ENCODE measurements around the gene MRPL28.
"Not testable (repeated sequence)": the region's sequence is repeated elsewhere in the genome, so short reads cannot be mapped to it uniquely, and the experiment has no call there.

Gene MRPL28

DNA sequence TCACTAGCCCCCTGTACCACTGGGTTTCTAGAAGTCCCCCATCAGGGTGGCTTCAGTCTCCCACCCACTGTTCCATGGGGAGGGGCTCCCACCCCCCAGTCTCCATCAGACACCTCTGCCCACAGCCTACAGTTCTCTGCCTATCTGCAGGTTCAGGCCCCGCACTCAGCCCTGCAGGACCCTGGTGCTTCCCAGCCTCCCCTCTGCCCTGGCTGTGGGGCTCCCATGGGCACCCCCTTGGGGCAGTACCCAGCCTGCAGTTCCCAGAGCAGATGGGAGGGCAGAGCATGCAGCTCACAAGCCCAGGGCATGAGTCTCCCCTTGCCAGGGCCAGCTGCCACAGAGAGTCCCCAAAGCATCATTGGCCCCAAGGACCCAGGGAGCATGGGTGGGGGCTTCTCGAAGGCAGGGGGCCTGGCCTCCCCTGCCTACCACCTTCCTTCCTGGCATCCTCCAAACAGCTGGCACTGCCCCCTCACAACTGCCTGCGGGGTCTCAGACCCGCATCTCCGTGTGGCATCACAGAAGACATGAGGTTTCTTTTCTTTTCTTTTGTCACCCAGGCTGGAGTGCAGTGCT, 2.8 kb upstream of the MRPL28 start:
- no peak for DNase-seq (ENCODE audit: low spot score)

DNA sequence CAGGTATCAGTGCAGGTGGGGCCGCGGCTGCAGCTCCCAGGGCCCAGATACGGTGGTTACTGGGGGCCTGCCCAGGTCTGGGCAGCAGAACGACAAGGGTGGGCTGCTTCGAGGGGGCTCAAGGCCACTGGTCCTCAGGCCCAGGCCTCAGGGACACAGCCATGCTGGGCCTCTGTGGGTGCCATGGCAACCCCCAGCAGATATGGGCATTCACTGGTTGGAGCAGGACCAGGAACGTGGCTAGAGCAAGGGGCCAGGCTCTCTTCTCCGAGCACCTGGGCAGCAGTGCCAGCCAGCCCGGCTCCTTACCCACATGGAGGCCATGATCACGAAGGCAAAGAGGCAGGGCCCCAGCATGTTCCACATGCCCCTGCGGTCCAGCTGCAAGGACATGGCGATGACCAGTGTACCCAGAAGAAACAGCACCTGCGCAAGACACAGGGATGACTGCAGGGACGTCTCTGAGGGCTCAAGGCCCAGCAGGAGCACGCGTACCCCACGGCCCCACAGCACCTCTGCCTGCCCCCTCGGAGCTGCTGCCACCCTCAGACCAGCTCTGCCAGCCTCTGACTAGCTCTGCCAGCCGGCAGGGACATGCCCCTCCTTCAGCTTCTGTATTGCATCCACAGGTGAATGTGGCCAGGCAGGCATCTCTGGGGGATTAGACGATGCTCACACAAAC, 2.1 kb upstream of the MRPL28 start:
- DNase-seq (ENCODE audit: low spot score): no peak

DNA sequence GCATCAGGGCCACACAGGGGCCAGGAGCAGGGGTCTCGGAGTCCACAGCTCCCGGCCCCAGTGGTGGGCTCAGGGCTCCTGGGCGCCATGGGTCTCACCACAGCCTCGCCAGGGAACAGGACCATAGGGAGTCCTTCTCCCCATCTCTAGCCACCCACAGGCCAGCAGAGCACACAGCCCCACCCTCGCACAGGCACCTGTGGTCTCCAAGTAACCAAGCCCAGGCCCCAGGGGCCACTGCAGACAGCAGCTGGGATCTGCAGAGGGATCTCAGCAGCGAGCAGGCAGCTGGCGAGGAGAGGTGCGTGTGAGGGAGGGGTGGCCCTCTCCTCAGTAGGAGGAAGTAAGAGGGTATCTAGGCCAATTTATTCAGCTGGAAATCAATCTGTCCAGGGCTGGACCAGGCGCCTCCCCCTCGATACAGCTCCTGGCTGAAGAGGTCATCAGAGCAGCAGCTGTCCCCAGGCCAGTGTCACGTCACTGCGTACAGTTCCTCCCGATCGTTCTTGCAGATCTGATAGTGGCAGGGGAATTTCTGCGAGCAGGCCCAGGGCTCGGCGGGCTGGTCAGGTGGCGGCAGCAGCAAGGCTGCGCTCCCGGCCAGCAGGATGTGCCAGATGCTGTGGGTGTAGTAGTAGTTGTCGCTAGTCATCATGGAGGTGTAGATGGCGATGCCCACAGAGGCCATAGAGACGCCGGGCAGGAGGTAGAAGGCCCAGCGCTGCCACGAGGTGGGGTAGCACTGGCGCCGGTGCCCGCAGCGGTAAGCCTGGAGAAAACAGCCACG, 1.4 kb upstream of the MRPL28 start:
- no peak for DNase-seq (ENCODE audit: low spot score)

DNA sequence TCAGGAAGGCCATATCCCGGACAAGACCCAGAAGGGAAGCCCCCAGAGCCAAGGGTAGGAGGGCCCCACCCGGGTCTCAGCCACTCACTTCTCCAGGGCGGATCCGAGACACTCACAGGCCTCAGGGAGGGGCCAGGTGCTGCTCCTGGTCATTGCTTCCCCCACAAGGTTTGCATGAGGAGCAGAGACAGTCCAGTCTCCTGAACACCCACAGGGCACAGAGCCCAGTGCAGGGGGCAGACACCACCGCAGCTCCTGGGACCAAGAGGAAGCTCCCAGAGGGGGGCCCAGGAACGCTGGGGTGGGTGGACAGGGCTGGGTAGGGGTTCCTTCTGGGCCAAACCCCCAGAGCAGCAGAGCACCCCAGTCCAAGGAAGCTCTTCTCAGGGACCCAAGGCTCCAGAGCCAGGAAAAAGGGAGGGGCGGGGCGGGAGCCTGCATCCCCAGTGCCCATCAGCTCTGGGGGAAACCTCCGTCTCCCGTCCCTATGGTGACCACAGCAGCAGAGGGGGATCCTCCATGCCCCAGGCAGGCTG, 709 bp upstream of the MRPL28 start:
- DNase-seq (ENCODE audit: low spot score): no peak

DNA sequence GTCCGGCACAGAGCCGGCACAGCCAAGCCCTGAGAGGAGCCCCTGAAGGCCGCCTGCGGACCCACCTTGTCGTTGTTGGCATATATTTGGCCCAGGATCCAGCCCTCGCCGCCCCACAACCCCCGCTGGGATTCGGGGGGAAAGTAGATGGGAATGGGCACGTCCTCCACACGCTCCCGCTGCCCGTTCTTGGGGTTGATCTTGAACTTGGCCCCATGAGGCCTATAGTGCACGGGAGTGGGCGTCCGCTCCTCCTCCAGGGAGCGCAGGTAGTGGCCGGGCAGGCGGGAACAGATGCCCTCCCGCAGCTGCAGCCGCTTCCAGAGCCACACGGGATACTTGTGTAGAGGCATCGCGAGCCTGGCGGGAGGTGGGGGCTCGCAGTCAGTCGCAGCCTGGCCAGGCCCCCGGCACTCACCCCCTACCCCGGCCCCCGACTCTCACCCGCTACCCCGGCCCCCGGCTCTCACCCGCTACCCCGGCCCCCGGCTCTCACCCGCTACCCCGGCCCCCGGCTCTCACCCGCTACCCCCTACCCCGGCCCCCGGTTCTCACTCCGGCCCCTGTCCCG, 387 bp downstream of the MRPL28 start:
- DNase-seq (ENCODE audit: low spot score): no peak

DNA sequence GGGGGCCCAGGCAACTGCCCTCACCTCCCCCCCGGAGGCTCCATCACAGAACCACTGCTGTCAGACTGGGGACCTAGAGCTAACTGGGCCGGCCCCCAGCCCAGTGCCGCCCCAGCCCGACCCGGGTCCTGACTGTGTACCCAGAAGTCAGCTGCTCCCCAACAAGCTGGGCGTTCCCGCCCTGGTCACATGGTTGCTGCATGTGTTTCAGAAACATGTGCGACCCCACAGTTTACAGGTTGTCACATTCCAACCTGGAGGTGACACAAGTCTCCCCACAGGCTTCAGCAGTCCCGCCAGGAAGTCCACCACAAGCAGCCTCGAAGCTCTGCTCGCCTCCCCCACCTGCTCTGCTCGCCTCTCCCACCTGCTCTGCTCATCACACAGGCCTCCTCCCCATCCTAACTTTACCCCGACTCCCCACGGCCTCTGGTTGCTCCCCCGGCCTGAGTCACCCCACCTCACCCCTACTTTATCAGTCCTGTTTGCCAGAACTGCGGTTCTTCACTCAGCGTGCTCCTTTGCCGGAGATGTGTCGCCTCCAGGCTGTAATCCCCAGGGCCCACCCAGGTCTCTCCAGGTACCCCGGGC, 968 bp downstream of the MRPL28 start:
- DNase-seq (ENCODE audit: low spot score): no peak

DNA sequence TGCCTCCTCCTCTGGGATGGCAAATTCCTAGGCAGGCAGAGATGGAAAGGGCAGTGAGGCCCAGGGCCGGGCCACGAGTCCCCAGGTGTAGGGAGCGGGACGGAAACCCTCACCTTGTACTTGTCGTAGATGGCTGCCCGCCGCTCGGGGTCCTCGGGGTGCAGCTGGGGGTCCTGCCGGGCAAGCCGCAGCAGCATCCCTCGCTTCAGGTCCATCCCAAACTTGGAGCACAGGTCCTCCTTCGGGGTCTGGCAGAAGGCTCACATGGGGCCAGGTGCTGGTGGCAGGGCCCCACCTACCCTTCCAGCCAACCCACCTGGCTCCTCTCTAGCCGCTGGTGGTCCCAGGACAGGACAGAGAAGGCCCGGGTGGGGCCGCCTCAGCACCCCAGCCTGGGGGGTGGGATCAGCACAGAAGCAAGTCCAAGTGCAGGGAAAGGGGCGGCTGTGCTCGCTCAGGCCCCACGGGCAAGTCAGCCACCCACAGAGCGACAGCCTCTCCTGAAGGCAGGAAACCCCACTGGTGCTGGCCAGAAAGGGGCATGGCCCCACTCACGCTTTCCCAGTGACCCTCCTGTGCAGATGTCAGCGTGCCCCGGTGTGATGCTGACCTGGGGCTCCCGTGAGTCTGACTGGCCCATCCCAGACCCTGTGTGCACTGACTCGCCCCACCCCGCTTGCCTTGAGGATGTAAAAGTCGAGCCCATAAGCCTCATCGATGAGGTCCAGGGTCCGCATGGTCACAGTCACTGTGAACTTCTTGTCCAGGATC, 1.8 kb downstream of the MRPL28 start:
- DNase-seq (ENCODE audit: low spot score): no peak

DNA sequence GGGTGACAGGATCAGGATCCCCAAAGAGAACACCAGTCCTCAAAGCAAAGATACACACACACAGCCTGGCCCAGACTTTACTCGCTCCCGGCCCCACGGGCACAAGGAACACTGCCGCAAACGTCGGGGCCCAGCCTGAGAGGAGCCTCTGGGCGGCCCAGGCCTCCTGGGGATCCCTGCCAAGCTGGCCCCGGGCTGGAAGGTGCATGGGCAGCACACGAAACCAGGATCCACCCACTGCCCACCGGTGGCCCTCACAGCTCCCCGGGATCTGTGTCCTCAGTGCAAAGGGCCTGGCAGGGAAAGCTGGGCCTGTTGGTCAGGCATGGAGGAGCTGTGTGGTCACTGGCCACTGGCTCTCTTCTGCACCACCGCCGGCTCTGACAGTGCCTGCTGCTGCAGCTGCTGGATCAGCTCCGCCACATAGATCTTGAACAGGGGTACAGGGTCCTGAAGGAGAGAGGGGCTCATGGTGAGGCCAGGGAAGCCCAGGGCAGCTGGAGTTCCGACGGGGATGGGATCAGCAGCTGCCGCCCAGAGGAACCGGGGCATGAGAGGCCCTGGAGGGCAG, 2.9 kb downstream of the MRPL28 start:
- no peak for DNase-seq (ENCODE audit: low spot score)

DNA sequence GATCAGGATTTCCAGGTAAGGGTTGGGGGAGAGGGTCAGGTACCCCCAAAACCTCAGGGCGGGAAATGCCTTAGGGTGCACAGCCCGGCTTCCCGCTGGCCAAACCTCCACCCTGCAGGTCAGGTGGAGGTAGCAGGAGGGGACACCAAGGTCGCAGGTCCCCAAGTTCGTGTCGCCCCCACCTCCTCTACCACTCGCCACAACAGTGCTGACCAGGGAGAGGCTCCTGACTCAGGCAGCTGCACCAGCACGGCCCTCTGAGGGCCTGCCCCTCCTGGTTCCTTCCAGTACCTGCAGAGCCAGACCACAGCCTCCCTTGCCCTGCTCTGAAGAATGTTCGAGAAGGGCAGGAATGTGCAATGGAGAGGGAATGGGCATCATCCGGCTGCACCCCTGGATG, 3.9 kb downstream of the MRPL28 start:
- DNase-seq (ENCODE audit: low spot score): no peak

DNA sequence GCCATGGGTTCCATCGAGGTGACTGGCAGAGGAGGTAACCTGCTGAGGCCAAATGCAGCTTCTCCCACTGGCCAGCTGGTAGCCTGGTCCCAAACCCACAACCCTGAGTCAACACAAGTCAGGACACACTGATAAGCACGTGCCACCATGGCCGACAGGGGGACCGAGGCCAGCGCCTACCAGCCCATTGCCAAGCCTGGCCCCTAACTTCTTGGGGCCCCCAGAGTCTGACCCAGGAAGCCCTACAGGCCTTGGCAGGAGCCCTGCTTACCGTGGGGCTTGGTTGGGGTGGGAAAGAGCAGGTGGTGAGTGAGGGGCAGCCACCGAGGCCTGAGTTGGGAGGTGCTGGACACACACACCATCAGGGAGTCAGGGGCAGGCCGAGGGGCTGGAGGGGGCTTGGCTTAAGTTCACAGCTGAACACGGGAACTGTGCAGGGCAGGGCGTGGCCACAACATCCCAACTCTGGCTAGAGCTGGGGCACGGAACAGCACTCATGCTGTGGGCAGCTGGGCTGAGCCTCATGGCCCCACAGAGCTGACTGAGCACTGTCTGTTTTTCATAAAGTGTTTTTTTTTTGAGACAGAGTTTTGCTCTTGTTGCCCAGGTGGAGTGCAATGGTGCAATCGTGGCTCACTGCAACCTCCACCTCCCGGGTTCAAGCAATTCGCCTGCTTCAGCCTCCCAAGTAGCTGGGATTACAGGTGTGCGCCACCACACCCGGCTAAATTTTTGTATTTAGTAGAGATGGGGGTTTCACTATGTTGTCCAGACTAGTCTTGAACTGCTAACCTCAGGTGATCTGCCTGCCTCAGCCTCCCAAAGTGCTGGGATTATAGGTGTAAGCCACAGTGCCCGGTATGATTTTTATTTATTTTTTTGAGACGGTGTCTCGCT, 5.5 kb downstream of the MRPL28 start:
- no peak for DNase-seq (ENCODE audit: low spot score)

DNA sequence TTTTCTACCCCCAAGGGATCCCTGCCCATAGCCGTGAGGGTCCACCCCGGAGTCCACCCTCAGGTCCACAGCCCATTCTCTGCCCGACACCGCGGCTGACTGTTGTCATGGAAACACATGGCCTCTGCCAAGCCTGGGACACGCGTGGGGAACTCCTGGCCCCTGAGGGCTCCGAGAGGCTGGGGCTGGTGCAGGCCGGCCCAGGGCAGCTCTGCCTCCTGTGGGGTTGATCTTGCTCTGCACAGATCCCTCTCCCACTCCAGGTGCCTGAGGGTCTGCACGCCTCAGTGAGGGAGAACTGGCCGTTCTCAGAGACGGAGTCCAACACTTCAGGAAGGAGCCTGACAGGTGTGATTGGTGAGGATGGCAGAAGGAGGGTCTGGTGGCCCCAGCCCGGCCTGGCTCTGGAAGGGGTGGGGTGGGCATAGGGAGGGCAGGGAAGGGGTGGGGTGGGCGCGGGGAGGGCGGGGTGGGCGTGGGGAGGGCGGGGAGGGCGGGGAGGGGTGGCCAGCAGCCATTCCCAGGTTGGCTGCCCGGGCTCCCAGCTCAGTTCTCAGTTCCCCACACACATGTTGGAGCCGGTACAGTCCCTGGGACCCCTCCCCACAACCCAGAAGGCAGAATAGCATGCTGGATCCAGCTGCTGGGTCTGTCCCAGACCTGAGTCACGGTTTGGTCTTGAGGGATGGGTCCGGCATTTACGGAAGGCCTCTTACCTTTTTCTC, 6.4 kb downstream of the MRPL28 start:
- DNase-seq (ENCODE audit: low spot score): no peak

DNA sequence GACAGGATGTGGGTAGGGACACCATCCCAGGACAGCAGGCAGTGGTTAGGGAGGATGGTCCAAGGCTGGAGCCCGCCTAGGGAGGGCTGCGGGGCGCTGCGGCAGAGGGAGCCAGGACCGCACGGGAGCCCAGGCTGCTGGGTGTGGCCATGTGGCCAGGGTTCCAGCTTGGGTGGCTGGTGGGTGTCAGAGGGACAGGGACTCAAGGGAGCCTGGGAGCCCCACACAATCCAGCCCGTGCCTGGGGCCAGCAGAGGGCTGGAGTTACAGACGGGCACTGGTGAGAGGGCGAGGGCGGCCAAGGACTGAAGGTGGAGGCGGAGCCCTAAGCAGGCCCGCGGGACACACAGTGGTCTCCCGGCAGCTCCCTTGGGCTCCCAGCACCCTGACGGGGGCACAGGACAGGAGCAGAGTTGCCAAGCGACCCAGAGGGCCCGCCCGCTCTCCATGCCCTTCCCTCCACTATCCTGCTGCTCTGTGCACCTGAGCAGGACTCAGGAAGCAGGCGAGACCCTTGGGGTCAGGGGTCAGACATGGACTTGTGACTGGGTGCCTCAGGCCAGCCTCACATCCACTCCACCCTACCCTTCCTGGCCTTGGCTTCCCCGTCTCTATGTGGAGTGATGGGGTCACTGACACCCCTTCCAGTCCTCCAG, 7.1 kb downstream of the MRPL28 start:
- DNase-seq (ENCODE audit: low spot score): no peak

DNA sequence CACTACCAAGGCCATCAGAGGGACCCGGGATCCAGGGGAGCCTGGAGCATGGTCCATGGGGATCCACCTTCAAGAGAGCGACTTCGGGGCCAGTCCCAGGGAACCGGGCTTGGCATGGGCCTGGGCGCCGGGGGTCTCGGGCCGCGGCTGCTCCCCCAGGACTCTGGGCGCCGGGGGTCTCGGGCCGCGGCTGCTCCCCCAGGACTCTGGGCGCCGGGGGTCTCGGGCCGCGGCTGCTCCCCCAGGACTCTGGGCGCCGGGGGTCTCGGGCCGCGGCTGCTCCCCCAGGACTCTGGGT, 7.7 kb downstream of the MRPL28 start:
- DNase-seq (ENCODE audit: low spot score): not testable (repeated sequence)

DNA sequence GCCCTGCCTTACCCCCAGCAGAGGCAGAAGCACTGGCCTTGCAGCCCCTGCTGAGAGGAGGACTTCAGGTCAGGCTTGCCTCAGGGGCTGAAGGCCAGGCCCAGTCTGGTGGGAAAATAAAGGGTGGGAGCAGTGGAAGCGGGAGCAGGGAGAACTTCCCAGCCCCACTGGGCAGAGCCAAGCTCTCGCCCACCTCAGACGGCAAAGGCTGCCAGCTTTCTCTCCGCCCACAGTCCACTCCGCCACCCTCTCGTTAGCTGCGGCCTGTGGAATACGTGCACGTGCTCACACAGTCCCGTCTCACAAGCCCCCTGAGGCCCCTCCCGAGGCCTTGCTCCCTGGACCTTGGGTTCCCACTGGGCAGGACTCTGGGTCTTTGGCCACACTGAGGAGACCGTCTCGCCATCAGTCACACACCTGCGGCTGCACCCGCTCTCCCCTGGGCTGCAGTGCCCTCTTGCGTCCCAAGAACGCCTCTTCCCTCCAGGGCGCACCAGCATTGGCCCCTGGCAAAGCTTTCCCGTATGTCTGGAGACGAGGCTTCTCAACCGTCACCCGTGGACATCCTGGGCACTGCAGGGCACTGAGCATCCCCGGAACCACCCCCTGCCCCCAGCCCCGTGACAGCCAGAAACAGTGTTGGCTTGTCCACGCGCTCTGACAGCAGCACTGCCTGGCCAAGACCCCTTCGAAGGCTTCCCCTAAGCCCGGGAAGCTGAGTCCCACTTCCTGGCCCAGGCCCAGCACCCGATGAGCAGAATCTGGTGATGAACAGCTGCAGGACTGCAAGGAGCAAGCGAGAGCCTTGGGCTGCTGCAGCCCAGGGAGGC, 8.3 kb downstream of the MRPL28 start:
- DNase-seq (ENCODE audit: low spot score): no peak

DNA sequence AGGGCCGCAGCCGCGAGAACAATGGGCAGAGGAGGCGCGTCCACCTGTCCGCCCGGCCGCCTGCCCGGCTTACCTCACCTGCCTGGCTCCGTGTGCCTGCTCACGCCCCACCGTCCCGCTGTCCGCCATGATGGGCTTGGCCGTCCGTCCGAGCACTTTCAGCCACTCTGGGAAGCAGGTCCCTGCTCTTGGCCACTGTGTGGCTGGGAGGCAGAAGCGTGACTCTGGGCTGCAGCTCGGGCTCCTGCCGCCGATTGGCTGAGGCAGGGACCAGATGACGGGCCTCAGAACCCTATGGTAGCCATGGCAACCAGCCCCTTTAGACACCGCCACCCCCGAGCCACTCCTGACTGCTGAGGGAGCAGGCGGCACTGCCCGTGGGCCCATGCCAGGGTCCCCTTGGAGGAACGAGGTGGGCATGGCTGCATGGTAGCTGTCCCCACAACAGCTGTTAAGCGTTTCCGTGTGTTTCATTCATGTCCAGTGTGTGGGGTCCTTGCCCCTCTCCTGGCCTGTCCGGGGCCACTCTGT, 8.9 kb downstream of the MRPL28 start:
- no peak for DNase-seq (ENCODE audit: low spot score)

DNA sequence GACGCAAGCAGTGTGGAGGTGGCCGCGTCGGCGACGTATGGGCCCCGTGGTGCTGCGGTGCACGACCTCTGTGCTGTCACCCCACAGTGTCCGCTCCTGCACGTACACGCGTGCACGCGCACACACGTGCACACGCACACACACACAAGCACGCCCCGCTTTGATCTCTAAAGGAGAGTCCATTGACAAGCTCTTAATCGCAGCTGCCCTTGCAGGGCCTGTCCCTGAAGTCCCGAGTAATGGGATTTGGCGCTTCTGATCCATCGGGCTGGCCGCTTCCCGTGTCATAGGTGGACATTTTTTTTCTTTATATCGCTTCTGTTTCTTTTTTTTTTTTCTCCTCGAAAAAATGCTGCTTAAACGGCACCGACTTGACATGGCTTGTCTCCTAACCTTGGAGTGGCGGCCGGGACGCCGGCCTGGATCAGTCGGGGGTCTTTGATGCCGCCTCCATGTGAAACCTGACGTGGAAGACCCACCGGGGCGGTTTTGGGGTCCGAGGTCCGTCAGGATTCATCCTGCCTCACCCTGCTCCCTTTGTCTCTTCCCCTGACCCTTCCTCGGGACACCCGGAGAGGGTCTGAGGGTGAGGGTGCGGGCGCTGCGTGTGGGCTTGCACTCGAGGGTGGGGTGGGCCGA, 9.5 kb downstream of the MRPL28 start:
- DNase-seq (ENCODE audit: low spot score): no peak

DNA sequence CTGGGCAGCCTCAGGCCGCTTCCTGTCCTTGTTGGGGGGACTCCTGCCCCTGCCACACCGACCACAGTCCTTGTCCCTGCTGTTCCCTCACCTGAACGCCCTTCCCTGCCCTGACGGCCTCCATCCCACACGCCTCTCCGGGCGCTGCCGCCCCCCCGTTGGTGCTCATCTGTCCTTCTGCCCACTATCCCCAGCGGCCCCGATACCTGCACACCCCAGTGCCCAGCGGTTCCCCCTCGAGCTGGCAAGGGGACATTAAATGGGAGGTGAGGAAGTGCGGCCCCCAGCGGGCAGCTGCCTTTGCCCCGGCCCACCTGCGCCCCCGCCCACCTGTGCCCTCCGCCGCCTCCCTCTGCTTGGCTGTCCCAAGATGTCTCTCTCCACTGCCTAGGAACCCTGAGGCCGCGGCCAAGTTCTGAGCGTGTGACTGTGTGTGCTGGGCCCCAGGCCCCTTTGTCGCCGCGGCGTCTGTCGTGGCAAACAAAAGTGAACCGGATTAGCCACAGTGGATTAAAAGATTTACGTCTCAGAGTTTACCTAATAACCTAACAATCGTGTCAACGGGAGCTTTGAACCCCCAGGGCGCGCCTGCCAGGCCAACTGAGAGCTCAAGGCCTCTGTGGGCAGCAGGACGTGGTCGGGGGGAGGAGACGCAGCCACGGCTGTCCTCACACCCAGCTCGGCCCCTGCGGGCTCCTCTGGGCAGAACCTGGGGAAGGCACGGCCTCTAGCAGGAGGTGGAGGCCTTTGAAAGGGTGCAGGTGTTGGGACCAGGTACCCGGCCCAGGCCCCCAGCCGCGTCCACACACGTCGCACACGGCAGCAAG, 10.3 kb downstream of the MRPL28 start:
- DNase-seq (ENCODE audit: low spot score): no peak

Data from putamen (tissue), 1 donor.